Common myeloid progenitor, CD34-positive (primary cell): ENCODE data around the gene CRB2.
A peak's percentile ranks its signal among the peaks of the same experiment; 100 is the strongest.

Experiments used
- CTCF ChIA-PET: fragments of 350-600 bp; sonication (Branson Sonifier 250); formaldehyde crosslinking; loops from one replicate; lab custom pipeline; 2021; ENCODE audit warnings: antibody characterized with exemption; lab: Charles Lee
- POLR2A ChIA-PET: fragments of 350-600 bp; sonication (Branson Sonifier 250); formaldehyde crosslinking; loops from one replicate; lab custom pipeline; 2021; ENCODE audit warnings: antibody characterized with exemption; lab: Charles Lee
- DNase-seq, 3 donors: peaks; one replicate each; pipeline versions ENCODE4 v3.0.0 to v3.0.0-alpha.2; 2013
- H3K27ac ChIP-seq, 2 experiments: 1 replicate in 1 of 2; 2 replicates in 1 of 2; pipeline ENCODE4 v1.7.0; 2013; ENCODE audit warnings: inconsistent platforms in 2 of 2, low read length in 2 of 2, mild to moderate bottlenecking in 2 of 2, low read depth in 1 of 2, moderate library complexity in 1 of 2; ENCODE audit not compliant: severe bottlenecking in 2 of 2, insufficient read depth in 1 of 2, poor library complexity in 1 of 2
- H3K27me3 ChIP-seq, 5 experiments: replicated peaks in 2 of 5; 1 replicate in 3 of 5; 2 replicates in 2 of 5; pipeline versions ENCODE4 v1.6.1 to v1.7.0; 2013; ENCODE audit warnings: low read length in 4 of 5, mild to moderate bottlenecking in 2 of 5, moderate library complexity in 2 of 5, inconsistent platforms in 1 of 5; ENCODE audit not compliant: insufficient read depth in 5 of 5, control insufficient read depth in 4 of 5
- H3K36me3 ChIP-seq, 4 experiments: 1 replicate in 2 of 4; 2 replicates in 2 of 4; pipeline versions ENCODE4 v1.6.1 to v1.7.0; 2013; ENCODE audit warnings: low read length in 3 of 4, control low read depth in 1 of 4, mild to moderate bottlenecking in 1 of 4; ENCODE audit not compliant: control insufficient read depth in 4 of 4, insufficient read depth in 4 of 4
- H3K4me1 ChIP-seq, 4 experiments: 1 replicate in 3 of 4; 2 replicates in 1 of 4; pipeline versions ENCODE4 v1.6.1 to v1.7.1; 2013; ENCODE audit warnings: low read length in 3 of 4, mild to moderate bottlenecking in 3 of 4, control low read depth in 1 of 4, inconsistent platforms in 1 of 4, moderate library complexity in 1 of 4; ENCODE audit not compliant: control insufficient read depth in 4 of 4, insufficient read depth in 4 of 4; ENCODE audit errors: control extremely low read depth in 1 of 4
- H3K4me3 ChIP-seq, 7 experiments: 1 replicate in 4 of 7; 2 replicates in 3 of 7; pipeline versions ENCODE4 v1.5.1 to v1.7.0; 2013; ENCODE audit warnings: mild to moderate bottlenecking in 7 of 7, low read length in 6 of 7, moderate library complexity in 6 of 7, inconsistent platforms in 2 of 7, low read depth in 2 of 7, control low read depth in 1 of 7; ENCODE audit not compliant: insufficient read depth in 4 of 7, control insufficient read depth in 1 of 7; ENCODE audit errors: extremely low read depth in 1 of 7
- H3K9me3 ChIP-seq, 5 experiments: 1 replicate in 4 of 5; 2 replicates in 1 of 5; pipeline versions ENCODE4 v1.6.1 to v1.7.1; 2013; ENCODE audit warnings: low read length in 4 of 5, mild to moderate bottlenecking in 2 of 5, inconsistent platforms in 1 of 5, low read depth in 1 of 5, moderate library complexity in 1 of 5; ENCODE audit not compliant: control insufficient read depth in 4 of 5, insufficient read depth in 2 of 5; ENCODE audit errors: control extremely low read depth in 1 of 5
- WGBS: methylation state at CpG from one replicate; pipeline ENCODE4 v1.1.5; 2013; ENCODE audit not compliant: insufficient coverage; 5-methylcytosine and 5-hydroxymethylcytosine counted together

Gene CRB2

GRCh38 chr9:123346826-123347225 lies 9.2 kb upstream of the CRB2 start:
- Histone ChIP-seq H3K36me3 (no peaks in the 10 kb centered on the region), H3K4me3 (no peak overlapping the region), H3K9me3 (no peaks in the 10 kb centered on the region), H3K27me3 (peaks cover 0 to 2% (median 0%) of the 10 kb centered on the region in 5 experiments), H3K27ac (no peak overlapping the region), H3K4me1 (peaks cover 0 to 32% (median 26%) of the 10 kb centered on the region in 4 experiments)
- ChIA-PET POLR2A (no interaction called here), CTCF (no interaction called here)
- no peak for DNase-seq
- 100% methylated on average over 3 of the region's 3 CpGs for WGBS

GRCh38 chr9:123347289-123348060 lies 8.5 kb upstream of the CRB2 start:
- DNase-seq, result no peak
- Histone ChIP-seq H3K4me3 (no peak overlapping the region), H3K27me3 (peaks cover 0 to 2% (median 0%) of the 10 kb centered on the region in 5 experiments), H3K36me3 (no peaks in the 10 kb centered on the region), H3K27ac (no peak overlapping the region), H3K9me3 (no peaks in the 10 kb centered on the region), H3K4me1 (peaks cover 0 to 29% (median 24%) of the 10 kb centered on the region in 4 experiments)
- WGBS, result 97% methylated on average over 12 of the region's 12 CpGs
- CTCF ChIA-PET, result interaction anchor here (0.9 to 10.5 kb wide), 8 partner anchors 10 to 272 kb away, joined by 3 to 225 read pairs (median 22); no protein-coding TSS in a partner anchor
- POLR2A ChIA-PET, result no interaction called here

GRCh38 chr9:123348317-123348992 lies 7.5 kb upstream of the CRB2 start:
- ChIA-PET POLR2A (interaction anchor here (1.1 kb wide), 1 partner anchor 247 kb away, joined by 5 read pairs; no protein-coding TSS in a partner anchor), CTCF (interaction anchor here (0.7 to 10.5 kb wide), 24 partner anchors 8 to 427 kb away, joined by 3 to 225 read pairs (median 8); no protein-coding TSS in a partner anchor)
- WGBS, result 89% methylated on average over 6 of the region's 9 CpGs
- peaks cover 0 to 22% (median 17%) of the 10 kb centered on the region in 4 experiments for H3K4me1 ChIP-seq
- no peaks in the 10 kb centered on the region for H3K36me3 ChIP-seq
- no peak overlapping the region for H3K27ac ChIP-seq
- DNase-seq, result no peak
- peaks cover 0 to 2% (median 0%) of the 10 kb centered on the region in 5 experiments for H3K27me3 ChIP-seq
- no peaks in the 10 kb centered on the region for H3K9me3 ChIP-seq
- H3K4me3 ChIP-seq, result no peak overlapping the region

GRCh38 chr9:123349033-123349432 lies 7.0 kb upstream of the CRB2 start:
- Histone ChIP-seq H3K27ac (no peak overlapping the region), H3K4me3 (no peak overlapping the region), H3K9me3 (no peaks in the 10 kb centered on the region), H3K27me3 (peaks cover 0 to 2% (median 0%) of the 10 kb centered on the region in 5 experiments), H3K4me1 (peaks cover 0 to 19% (median 14%) of the 10 kb centered on the region in 4 experiments), H3K36me3 (no peaks in the 10 kb centered on the region)
- POLR2A ChIA-PET, result interaction anchor here (1.1 kb wide), 1 partner anchor 248 kb away, joined by 5 read pairs; no protein-coding TSS in a partner anchor
- WGBS, result 100% methylated on average over 1 of the region's 3 CpGs
- CTCF ChIA-PET, result interaction anchor here (0.7 to 10.5 kb wide), 28 partner anchors 9 to 428 kb away, joined by 3 to 225 read pairs (median 7); no protein-coding TSS in a partner anchor
- DNase-seq, result no peak

- DNase-seq, result peak; percentile 61 to 79 (median 73)
- ChIA-PET POLR2A (no interaction called here), CTCF (interaction anchor here (0.6 to 10.5 kb wide), 44 partner anchors 9 to 1189 kb away, joined by 3 to 225 read pairs (median 5); partner anchors contain the start of gene PDCL)
- peak overlapping the region in 2 of 7 experiments; percentile 8 to 45 for H3K4me3 ChIP-seq
- no peaks in the 10 kb centered on the region for H3K36me3 ChIP-seq
- H3K9me3 ChIP-seq, result no peaks in the 10 kb centered on the region
- peaks cover 0 to 2% (median 0%) of the 10 kb centered on the region in 5 experiments for H3K27me3 ChIP-seq
- no peak overlapping the region for H3K27ac ChIP-seq
- 36% methylated on average over 15 of the region's 16 CpGs for WGBS
- H3K4me1 ChIP-seq, result peaks cover 0 to 15% (median 11%) of the 10 kb centered on the region in 4 experiments
Measured at GRCh38 chr9:123349691-123350480, 6.1 kb upstream of the CRB2 start.

- Histone ChIP-seq H3K4me3 (no peak overlapping the region), H3K4me1 (peaks cover 0 to 15% (median 8%) of the 10 kb centered on the region in 4 experiments), H3K9me3 (no peaks in the 10 kb centered on the region), H3K27me3 (peaks cover 0 to 2% (median 0%) of the 10 kb centered on the region in 5 experiments), H3K27ac (no peak overlapping the region), H3K36me3 (no peaks in the 10 kb centered on the region)
- no peak for DNase-seq
- WGBS, result 94% methylated on average over 4 of the region's 8 CpGs
- ChIA-PET CTCF (interaction anchor here (0.6 to 10.5 kb wide), 27 partner anchors 11 to 1189 kb away, joined by 3 to 225 read pairs (median 6); no protein-coding TSS in a partner anchor), POLR2A (no interaction called here)
Measured at GRCh38 chr9:123350590-123351310, 5.2 kb upstream of the CRB2 start.
